Measurements from ENCODE around the gene ARG1. TPM values are rescaled to one million over a fixed set of nuclear protein-coding genes. Genes with fewer than 3 reads are reported as not detected.
"Not testable (repeated sequence)": the region's sequence is repeated elsewhere in the genome, so short reads cannot be mapped to it uniquely, and the experiment has no call there.

ARG1 gene
- not detected in 2 replicates for total RNA-seq
- polyA plus RNA-seq = 0.50 TPM in 1 of 2 replicates, not detected in the other

DNA sequence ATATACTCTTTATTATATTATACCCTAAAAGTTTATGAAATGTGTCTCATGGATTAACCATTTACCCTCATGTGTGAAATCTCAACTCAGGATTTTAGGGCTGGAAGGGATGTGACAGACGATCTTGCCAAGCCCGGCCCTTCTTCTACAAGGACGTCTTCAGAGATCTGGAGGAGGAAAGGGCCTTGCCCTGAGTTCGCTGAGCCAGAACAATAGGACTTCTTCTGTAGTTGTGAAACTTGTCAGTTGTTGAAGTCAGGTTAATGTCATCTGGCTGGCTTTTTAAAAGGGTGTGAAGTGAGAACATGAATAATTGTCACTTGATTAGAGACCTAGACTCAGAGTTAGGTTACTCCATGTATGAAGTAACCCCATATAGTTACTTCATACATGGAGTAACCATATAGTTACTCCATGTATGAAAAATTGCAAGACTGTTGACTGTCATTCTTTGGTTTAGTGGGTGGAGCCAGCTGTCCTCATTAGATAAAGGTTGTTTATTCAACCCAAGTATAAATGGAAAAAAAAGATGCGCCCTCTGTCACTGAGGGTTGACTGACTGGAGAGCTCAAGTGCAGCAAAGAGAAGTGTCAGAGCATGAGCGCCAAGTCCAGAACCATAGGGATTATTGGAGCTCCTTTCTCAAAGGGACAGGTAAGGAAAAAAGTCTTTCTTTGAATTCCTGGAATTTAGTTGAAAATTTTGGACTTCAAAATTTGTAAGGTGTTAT is at the start of gene ARG1:
ARG1 (plus strand) TSS at position 541 of the 730 bp plus-strand sequence; CDS start at position 598, 57 bp downstream.
- TF ChIP-seq CTCF (IDR thresholded peaks at IDR 0.05; ENCODE audit: low read depth, low read length) = no peak
- no peaks in the 10 kb centered on the region for H3K27me3 ChIP-seq
- H3K36me3 ChIP-seq = no peaks in the 10 kb centered on the region
- no peak for DNase-seq (ENCODE audit: low read depth in 1 of 2, low spot score in 1 of 2)
- H3K4me1 ChIP-seq (ENCODE audit: low read depth) = no peaks in the 10 kb centered on the region
- H3K9me3 ChIP-seq (ENCODE audit: low read depth) = no peaks in the 10 kb centered on the region
- no peak within 1 kb of the TSS for H3K4me3 ChIP-seq
- no peak within 1 kb of the TSS for H3K27ac ChIP-seq

- H3K4me1 ChIP-seq (ENCODE audit: low read depth) = no peaks in the 10 kb centered on the region
- no peak for DNase-seq (ENCODE audit: low read depth in 1 of 2, low spot score in 1 of 2)
- no peak overlapping the region for H3K4me3 ChIP-seq
- no peaks in the 10 kb centered on the region for H3K27me3 ChIP-seq
- no peaks in the 10 kb centered on the region for H3K36me3 ChIP-seq
- H3K27ac ChIP-seq = no peak overlapping the region
- no peak for TF ChIP-seq CTCF (IDR thresholded peaks at IDR 0.05; ENCODE audit: low read depth, low read length)
- H3K9me3 ChIP-seq (ENCODE audit: low read depth) = no peaks in the 10 kb centered on the region
These were observed 48.9 kb upstream of the ARG1 start for GRCh38 chr6:131523988-131524673.

GRCh38 chr6:131524695-131525336 is 48.2 kb upstream of the ARG1 start:
- Histone ChIP-seq H3K4me1 (ENCODE audit: low read depth) (no peaks in the 10 kb centered on the region), H3K27ac (no peak overlapping the region), H3K27me3 (no peaks in the 10 kb centered on the region), H3K9me3 (ENCODE audit: low read depth) (no peaks in the 10 kb centered on the region), H3K4me3 (no peak overlapping the region), H3K36me3 (no peaks in the 10 kb centered on the region)
- TF ChIP-seq CTCF (IDR thresholded peaks at IDR 0.05; ENCODE audit: low read depth, low read length) = no peak
- DNase-seq (ENCODE audit: low read depth in 1 of 2, low spot score in 1 of 2) = no peak

DNA sequence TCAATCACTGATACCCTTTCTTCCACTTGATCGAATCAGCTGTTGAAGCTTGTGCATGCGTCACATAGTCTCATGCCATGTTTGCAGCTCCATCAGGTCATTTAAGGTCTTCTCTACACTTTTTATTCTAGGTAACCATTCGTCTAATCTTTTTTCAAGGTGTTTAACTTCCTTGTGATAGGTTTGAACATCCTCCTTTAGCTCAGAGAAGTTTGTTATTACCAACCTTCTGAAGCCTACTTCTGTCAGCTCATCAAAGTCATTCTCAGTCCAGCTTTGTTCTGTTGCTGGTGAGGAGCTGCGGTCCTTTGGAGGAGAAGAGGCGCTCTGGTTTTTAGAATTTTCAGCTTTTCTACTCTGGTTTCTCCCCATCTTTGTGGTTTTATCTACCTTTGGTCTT is 42.1 kb upstream of the ARG1 start:
- H3K27ac ChIP-seq, H3K36me3 ChIP-seq, H3K4me3 ChIP-seq: not testable (repeated sequence)

GRCh38 chr6:131531681-131532080 is 41.3 kb upstream of the ARG1 start:
- not testable (repeated sequence) for H3K4me1 ChIP-seq (ENCODE audit: low read depth); H3K9me3 ChIP-seq (ENCODE audit: low read depth); H3K27ac ChIP-seq; DNase-seq (ENCODE audit: low read depth in 1 of 2, low spot score in 1 of 2); H3K36me3 ChIP-seq; H3K27me3 ChIP-seq; H3K4me3 ChIP-seq

More for the DNA sequence above, 42.1 kb upstream of the ARG1 start:
- not testable (repeated sequence) for H3K27me3 ChIP-seq; H3K4me1 ChIP-seq (ENCODE audit: low read depth); DNase-seq (ENCODE audit: low read depth in 1 of 2, low spot score in 1 of 2); H3K9me3 ChIP-seq (ENCODE audit: low read depth)

DNA sequence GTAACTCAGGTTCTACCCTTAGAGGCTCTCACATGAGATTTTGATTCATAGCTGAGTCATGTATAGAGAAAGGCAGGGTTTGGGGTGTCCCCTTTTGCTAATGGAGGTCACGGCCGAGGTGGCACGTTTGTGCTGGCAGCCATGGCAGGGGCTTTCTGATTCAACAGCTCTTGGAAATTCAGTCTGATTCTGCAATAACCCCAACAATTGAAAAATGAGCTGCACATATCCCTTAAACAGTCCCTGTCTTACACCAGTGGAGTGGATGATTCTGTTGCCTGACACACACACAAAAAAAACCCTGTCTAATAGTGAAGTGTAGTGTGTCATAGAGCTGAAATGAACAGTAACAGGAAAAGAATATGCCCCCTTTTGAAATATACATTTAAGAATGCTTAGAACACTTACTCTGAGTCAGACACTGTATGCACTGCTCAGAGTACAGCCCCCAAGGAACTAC is 40.4 kb upstream of the ARG1 start:
- Histone ChIP-seq H3K27ac (no peak overlapping the region), H3K4me1 (ENCODE audit: low read depth) (no peaks in the 10 kb centered on the region), H3K9me3 (ENCODE audit: low read depth) (no peaks in the 10 kb centered on the region), H3K4me3 (no peak overlapping the region), H3K27me3 (no peaks in the 10 kb centered on the region), H3K36me3 (no peaks in the 10 kb centered on the region)
- TF ChIP-seq CTCF (IDR thresholded peaks at IDR 0.05; ENCODE audit: low read depth, low read length) = no peak
- no peak for DNase-seq (ENCODE audit: low read depth in 1 of 2, low spot score in 1 of 2)

GRCh38 chr6:131538615-131539014 is 34.4 kb upstream of the ARG1 start:
- H3K9me3 ChIP-seq (ENCODE audit: low read depth); H3K36me3 ChIP-seq; H3K27ac ChIP-seq; H3K4me1 ChIP-seq (ENCODE audit: low read depth); H3K4me3 ChIP-seq; H3K27me3 ChIP-seq; DNase-seq (ENCODE audit: low read depth in 1 of 2, low spot score in 1 of 2): not testable (repeated sequence)
